A673 (cell line): Measurements from ENCODE around the gene OR2T10. TPM values are rescaled to one million over a fixed set of nuclear protein-coding genes. Genes with fewer than 3 reads are reported as not detected.

ENCODE experiments used
- BruUV-seq: library from RNA; stranded (reverse); fragments of 400-500 nt; replicated peaks from 2 replicates; lab custom pipeline; 2021; lab: Mats Ljungman, UMichigan
- CTCF ChIA-PET: fragments of 300-600 bp; sonication (Branson Sonifier 250); formaldehyde crosslinking; loops from one replicate; lab custom pipeline; 2022; ENCODE audit warnings: antibody characterized with exemption; lab: Charles Lee
- POLR2A ChIA-PET: fragments of 300-600 bp; sonication (Branson Sonifier 250); formaldehyde crosslinking; loops from one replicate; lab custom pipeline; 2022; ENCODE audit warnings: antibody characterized with exemption; ENCODE audit not compliant: low non-redundant PET; lab: Charles Lee
- DNase-seq: peaks from one replicate; pipeline ENCODE4 v3.0.0-alpha.2; 2015; ENCODE audit warnings: low spot score
- H3K27ac ChIP-seq: fragments of 200-600 bp; sonication (generic); 2 replicates; pipeline ENCODE4 v1.5.1; 2016; ENCODE audit warnings: mixed run types, low read depth, mild to moderate bottlenecking, mixed read lengths, antibody characterized with exemption, low read length; ENCODE audit not compliant: poor library complexity, severe bottlenecking
- H3K27me3 ChIP-seq: fragments of 200-600 bp; sonication (generic); replicated peaks from 2 replicates; pipeline ENCODE4 v1.6.1; 2017; ENCODE audit warnings: mixed run types, low read depth, mild to moderate bottlenecking, mixed read lengths, antibody characterized with exemption, low read length; ENCODE audit not compliant: insufficient read depth, poor library complexity
- H3K36me3 ChIP-seq: fragments of 200-600 bp; sonication (generic); 2 replicates; pipeline ENCODE4 v1.6.1; 2016; ENCODE audit warnings: mixed run types, mild to moderate bottlenecking, mixed read lengths, antibody characterized with exemption, low read length; ENCODE audit not compliant: insufficient read depth, poor library complexity, severe bottlenecking
- H3K4me1 ChIP-seq: fragments of 200-600 bp; sonication (generic); 2 replicates; pipeline ENCODE4 v1.6.1; 2017; ENCODE audit warnings: mixed run types, mild to moderate bottlenecking, mixed read lengths, antibody characterized with exemption, low read length; ENCODE audit not compliant: insufficient read depth, poor library complexity, severe bottlenecking
- H3K4me3 ChIP-seq: fragments of 200-600 bp; sonication (generic); 2 replicates; pipeline ENCODE4 v1.5.1; 2016; ENCODE audit warnings: low read depth, mixed run types, mild to moderate bottlenecking, mixed read lengths, low read length; ENCODE audit not compliant: poor library complexity, severe bottlenecking
- H3K9me3 ChIP-seq: fragments of 200-600 bp; sonication (generic); 2 replicates; pipeline ENCODE4 v1.6.1; 2016; ENCODE audit warnings: mixed run types, low read depth, mild to moderate bottlenecking, mixed read lengths, antibody characterized with exemption, low read length; ENCODE audit not compliant: poor library complexity, severe bottlenecking
- CTCF ChIP-seq: fragments of 300-800, 200-600 bp; sonication (generic); conservative IDR thresholded peaks from 2 replicates; pipeline ENCODE4 v1.5.1; 2017; ENCODE audit warnings: low read depth, mild to moderate bottlenecking, antibody characterized with exemption, low read length, moderate library complexity, mixed read lengths
- EZH2 ChIP-seq: fragments of 200-600 bp; sonication (generic); IDR thresholded peaks from 2 replicates; pipeline ENCODE4 v1.6.1; 2017; ENCODE audit warnings: borderline replicate concordance, low read depth, mild to moderate bottlenecking, mixed read lengths, antibody characterized with exemption, low read length; ENCODE audit not compliant: poor library complexity, severe bottlenecking
- intact Hi-C: fragments of 100-400 bp; cut with micrococcal nuclease; formaldehyde crosslinking; loops from one replicate; pipeline ENCODE4 v1.10.0; 2022; ENCODE audit not compliant: unreplicated experiment
- total RNA-seq: library from RNA; stranded (reverse); gene quantifications from 2 replicates; pipeline ENCODE4 v1.2.3, GENCODE V29; 2021

OR2T10 gene
- total RNA-seq, 1 experiment from 2014 or later = not detected

GRCh38 chr1:248627971-248628844 lies 30.7 kb upstream of the OR2T10 start:
- H3K36me3 ChIP-seq = no peaks in the 10 kb centered on the region
- DNase-seq = no peak
- no peaks in the 10 kb centered on the region for H3K9me3 ChIP-seq
- no peak overlapping the region for H3K4me3 ChIP-seq
- H3K27me3 ChIP-seq = no peaks in the 10 kb centered on the region
- TF ChIP-seq EZH2 (no peak), CTCF (no peak)
- POLR2A ChIA-PET = no interaction called here
- intact Hi-C loops = no loop called here
- no TSS peak for BruUV-seq
- no peak overlapping the region for H3K27ac ChIP-seq
- CTCF ChIA-PET = no interaction called here
- peaks cover 19% of the 10 kb centered on the region for H3K4me1 ChIP-seq

GRCh38 chr1:248625971-248626370 lies 28.5 kb upstream of the OR2T10 start:
- H3K9me3 ChIP-seq = no peaks in the 10 kb centered on the region
- CTCF ChIA-PET = no interaction called here

GRCh38 chr1:248625166-248625565 lies 27.7 kb upstream of the OR2T10 start:
- Histone ChIP-seq H3K36me3 (no peaks in the 10 kb centered on the region), H3K27ac (no peak overlapping the region), H3K4me3 (no peak overlapping the region), H3K4me1 (peaks cover 17% of the 10 kb centered on the region), H3K9me3 (no peaks in the 10 kb centered on the region), H3K27me3 (no peaks in the 10 kb centered on the region)
- CTCF ChIA-PET = no interaction called here
- no peak for TF ChIP-seq EZH2
- TF ChIP-seq CTCF = no peak
- no TSS peak for BruUV-seq
- DNase-seq = no peak
- POLR2A ChIA-PET = no interaction called here
- intact Hi-C loops = no loop called here

More at GRCh38 chr1:248625971-248626370, 28.5 kb upstream of the OR2T10 start:
- no peak overlapping the region for H3K4me3 ChIP-seq
- H3K27me3 ChIP-seq = no peaks in the 10 kb centered on the region
- POLR2A ChIA-PET = no interaction called here
- no peaks in the 10 kb centered on the region for H3K36me3 ChIP-seq
- no peak overlapping the region for H3K27ac ChIP-seq
- intact Hi-C loops = no loop called here
- no peak for DNase-seq
- TF ChIP-seq EZH2 = no peak
- no peak for TF ChIP-seq CTCF
- peaks cover 23% of the 10 kb centered on the region for H3K4me1 ChIP-seq
- no TSS peak for BruUV-seq
